GM21390 (cell line): ENCODE measurements around the gene UGT1A7.

Experiments
- ATAC-seq: cut with Tn5 transposase; IDR thresholded peaks from one replicate; pipeline ENCODE4 v1.9.1; 2021; ENCODE audit not compliant: unreplicated experiment

UGT1A7 gene

DNA sequence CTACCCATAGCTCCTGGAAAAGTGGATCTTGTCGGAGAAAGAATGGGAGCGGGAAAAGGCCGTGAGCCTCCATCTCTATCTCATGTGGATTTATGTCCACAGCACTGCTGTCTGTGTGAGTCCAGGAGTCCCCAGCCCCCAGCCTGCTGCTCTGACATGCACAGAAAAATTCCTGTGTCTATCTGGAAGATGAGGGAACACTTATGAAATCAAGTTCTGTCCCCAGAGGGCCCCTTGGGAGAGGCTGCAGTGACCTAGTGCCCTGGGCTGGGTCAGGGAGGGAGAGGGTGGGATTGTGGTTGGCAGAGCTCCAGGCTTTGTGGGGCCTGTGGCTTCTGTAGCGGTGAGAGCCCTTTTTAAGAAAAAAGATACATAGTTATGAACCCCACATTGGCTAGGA is 135.1 kb downstream of the UGT1A7 start:
- ATAC-seq, result no peak

DNA sequence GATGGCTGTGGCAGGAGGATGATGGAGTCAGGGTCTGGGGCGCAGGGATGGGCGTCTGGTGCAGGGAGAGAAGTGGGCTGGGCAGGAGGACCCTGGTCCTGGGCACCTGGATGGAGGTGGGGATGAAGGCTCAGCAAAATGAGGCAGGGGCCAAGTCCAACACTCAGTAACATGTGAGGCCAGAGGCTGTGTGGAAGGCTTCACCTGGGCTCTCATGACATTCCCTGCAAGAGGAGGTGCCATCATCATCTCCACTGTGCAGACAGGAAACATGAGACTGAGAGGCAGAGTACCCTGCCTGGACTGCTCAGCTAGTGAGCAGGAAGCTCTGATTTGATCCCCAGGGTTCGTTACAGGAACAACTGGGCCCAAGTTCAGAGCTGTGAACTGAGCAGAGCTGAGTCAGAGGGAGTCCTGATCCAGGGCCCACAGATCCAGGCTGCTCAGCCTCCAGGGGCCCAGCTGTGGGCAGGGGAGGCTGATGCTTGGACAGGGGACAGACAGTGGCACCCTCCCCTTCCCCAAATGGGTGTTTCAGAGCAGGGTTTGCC is 135.7 kb downstream of the UGT1A7 start:
- ATAC-seq, result no peak

- no peak for ATAC-seq
These were observed 136.4 kb downstream of the UGT1A7 start for GRCh38 chr2:233817995-233818638.

DNA sequence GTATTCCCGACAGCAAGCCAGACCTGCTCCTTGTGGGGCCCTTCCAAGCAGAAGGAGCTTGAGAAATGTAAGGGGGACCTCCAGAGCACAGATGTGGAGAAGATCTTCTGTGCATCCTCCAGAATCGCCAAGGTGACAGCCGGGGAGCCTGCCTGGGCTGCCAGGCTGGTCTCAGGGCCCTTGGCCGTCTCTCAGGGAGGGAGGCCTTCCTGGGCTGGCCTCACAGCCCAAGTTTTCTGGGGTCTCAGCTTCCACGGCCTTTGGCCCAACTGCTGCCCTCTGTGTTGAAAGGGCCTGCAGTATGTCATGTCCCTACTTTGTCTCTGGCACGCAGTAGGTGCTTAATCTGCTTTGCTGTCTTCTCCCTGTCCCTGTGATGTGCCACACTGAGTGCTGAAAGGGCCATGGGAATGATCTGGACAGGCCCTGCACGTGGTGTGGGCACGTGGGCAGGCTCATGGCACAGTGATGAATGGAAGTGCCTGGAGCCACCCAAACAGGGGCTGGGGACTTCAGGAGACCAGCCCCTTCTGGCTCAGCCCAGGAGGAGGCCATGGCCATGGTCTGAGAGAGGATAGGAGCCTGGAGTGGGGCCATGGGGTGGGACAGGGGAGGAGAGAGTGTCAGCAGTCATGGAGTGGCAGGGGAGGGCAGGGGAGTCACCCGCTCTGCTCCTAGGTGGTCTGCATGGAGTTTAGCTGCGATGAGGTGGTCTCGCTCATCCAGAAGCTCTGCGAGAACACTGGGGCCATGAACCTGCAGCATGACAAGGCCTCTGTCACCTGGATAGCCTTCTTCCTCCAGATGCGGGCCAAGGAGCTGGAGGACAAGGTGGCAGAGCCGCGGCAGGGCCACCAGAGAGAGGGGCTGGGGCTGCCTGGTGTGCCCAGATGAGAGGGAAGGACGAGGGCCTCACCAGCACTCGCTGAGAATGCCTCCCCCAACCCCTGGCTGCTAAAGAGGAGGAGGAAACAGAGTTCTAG is 137.2 kb downstream of the UGT1A7 start:
- ATAC-seq, result no peak

GRCh38 chr2:233819884-233820773 is 138.4 kb downstream of the UGT1A7 start:
- no peak for ATAC-seq

- no peak for ATAC-seq
These were observed 139.0 kb downstream of the UGT1A7 start for GRCh38 chr2:233820774-233821105.

- ATAC-seq, result no peak
These were observed 139.5 kb downstream of the UGT1A7 start for GRCh38 chr2:233821196-233821595.

DNA sequence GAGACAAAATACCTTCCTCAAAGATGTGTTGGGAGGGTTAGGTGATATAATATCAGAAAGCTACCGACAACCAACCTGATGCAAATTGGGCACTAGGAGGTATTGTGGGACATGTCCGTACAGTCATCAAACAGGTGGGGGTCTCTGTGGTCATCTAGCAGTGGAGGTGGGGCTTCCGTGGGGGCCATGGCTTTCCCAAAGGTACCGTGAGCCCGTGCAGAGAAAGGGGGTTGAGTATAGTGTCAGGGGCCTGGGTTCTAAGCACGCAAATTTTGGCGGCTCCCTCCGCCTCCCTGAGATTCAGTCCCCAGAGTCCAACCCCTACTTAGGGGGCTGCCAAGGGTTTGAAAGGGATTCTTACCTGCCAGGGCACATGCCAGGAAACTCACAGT is 140.0 kb downstream of the UGT1A7 start:
- ATAC-seq, result no peak

GRCh38 chr2:233822101-233822771 is 140.5 kb downstream of the UGT1A7 start:
- ATAC-seq, result no peak
